Measurements from ENCODE around the gene SYT5.

GRCh38 chr19:55158848-55159749 is 21.0 kb downstream of the SYT5 start:
- TF ChIP-seq CTCF (IDR thresholded peaks at IDR 0.05): no peak
- no peak for TF ChIP-seq POLR2A (IDR thresholded peaks at IDR 0.05)

Measured in uterus (tissue), 2 donors.